DMS53 treated with DMSO at 0.1 percent for 48 hours (cell line): ENCODE results near the gene LRP4.
A peak's percentile ranks its signal among the peaks of the same experiment; 100 is the strongest.
"Not testable (repeated sequence)": the region's sequence is repeated elsewhere in the genome, so short reads cannot be mapped to it uniquely, and the experiment has no call there.

Experiments
- DNase-seq: peaks from one replicate; lab custom pipeline; 2025; ENCODE audit not compliant: unreplicated experiment; lab: John Stamatoyannopoulos, UW

LRP4 gene

DNA sequence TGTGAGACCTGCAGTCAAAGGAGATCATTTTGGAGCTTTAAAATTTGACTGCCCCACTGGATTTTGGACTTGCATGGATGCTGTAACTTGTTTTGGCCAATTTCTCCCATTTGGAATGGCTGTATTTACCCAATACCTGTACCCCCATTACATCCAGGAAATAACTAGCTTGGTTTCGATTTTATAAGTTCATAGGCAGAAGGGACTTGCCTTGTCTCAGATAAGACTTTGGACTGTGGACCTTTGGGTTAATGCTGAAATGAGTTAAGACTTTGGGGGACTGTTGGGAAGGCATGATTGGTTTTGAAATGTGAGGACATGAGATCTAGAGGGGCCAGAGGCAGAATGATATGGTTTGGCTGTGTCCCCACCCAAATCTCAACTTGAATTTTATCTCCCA, 10.4 kb upstream of the LRP4 start:
- DNase-seq: not testable (repeated sequence)

DNA sequence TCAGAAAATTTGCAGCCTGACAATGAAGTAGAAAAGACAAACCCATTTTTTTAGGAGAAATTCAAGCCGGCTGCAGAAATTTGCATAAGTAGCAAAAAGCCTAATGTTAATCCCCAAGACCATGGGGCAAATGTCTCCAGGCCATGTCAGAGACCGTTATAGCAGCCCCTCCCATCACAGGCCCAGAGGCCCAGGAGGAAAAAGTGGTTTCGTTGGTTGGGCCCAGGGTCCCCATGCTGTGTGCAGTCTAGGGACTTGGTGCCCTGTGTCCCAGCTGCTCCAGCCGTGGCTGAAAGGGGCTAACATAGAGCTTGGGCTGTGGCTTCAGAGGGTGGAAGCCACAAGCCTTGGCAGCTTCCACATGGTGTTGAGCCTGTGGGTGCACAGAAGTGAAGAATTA, 9.6 kb upstream of the LRP4 start:
- DNase-seq: not testable (repeated sequence)

DNA sequence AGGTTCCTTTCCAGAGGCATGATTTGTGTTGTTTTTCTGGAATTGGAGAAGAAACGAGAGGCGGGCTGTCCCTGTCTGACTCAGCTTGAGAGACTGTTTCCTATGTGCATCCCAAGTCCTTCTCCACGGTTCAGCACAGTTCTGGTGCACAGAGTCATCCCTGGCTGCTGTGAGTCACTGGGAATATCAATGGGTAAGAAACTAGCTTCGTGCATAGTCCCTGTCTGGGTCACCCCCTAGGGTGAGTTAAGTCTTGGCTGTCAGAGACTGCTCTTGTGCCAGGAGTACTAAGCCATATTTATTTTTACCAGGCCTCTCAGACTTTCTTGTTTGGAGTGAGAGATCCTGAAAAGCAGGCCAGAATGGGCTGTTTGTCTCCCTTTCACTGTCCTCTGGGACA, 2.4 kb upstream of the LRP4 start:
- peak; percentile 75 for DNase-seq

DNA sequence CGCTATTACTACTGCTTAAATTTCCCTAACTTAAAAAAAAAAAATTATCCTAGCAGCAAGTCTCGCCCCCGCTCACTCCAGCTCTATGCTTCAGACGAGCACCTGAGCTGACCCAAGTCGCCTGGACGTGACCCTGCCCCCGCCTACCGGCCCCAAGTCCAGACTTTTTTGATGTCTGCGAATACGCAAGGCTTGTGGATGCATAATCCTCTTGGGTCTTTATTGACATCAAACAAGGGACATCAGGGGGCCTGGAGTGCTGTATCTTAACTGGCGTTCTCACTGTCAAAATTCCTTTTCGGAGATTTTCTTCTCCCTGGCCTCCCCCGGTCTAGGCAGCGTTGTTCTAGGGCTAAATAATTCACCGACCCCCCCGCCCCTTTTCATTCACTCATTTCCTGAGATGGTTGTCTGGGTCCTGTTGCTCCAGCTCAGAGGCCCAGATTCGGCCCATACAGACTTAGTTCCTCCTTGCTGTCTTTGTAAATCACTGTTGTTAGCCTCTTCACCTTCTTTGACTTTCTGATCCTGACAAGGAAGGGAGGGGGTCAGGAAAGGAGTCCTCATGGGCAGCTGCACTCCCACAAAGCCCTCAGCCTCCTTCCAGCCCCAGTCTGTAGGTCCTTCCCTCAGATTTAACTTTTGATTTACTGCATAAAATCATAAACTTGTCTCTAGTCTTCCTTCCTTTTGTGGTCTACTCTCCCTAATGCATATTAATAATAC, 601 bp upstream of the LRP4 start:
- DNase-seq: no peak

DNA sequence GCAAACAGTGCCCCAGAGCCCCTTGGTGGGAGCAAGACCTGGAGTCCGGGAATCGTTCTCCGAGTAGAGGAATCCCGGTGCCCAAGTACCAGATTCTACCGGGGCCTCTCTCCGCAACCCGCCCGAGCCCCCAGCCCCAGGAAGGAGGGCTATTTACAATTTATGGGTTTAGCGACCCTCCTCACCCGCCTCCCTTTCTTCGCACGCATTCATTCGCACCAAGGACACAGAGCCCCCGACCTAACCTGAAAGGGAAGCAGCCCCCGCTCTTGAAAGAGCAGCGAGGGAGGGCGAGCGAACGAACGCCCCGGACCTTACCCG, 628 bp downstream of the LRP4 start:
- no peak for DNase-seq

DNA sequence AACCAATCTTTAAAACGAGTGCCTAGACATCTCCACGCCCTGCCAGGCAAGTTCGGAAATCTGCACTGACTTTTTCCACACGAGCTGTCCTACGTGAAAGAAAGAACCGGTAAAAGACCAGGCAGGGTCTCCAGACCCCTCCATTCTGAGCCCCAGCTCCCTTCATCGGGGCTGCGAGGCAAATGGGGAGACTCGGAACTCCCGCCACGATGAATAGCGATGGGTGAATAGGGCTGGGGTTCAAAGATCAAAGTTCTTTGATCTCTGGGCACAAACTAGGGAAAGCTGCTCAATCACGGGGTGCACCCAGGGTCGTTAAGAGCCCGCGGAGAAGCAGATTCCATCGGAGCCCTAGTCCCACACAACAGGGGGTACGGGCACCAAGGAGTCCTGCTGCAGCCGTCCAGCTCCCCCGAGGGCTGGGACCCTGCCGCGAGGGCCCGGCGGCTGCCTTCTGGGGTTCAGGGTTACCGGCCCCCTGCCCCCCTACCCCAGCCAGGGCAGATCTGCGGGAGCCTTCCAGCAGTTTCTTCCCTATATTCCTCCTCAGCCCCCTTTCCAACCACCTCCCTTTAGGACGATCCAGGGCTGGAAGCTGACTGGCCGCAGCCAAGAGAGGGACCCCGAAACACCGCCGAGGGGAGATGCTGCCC, 1.1 kb downstream of the LRP4 start:
- no peak for DNase-seq

DNA sequence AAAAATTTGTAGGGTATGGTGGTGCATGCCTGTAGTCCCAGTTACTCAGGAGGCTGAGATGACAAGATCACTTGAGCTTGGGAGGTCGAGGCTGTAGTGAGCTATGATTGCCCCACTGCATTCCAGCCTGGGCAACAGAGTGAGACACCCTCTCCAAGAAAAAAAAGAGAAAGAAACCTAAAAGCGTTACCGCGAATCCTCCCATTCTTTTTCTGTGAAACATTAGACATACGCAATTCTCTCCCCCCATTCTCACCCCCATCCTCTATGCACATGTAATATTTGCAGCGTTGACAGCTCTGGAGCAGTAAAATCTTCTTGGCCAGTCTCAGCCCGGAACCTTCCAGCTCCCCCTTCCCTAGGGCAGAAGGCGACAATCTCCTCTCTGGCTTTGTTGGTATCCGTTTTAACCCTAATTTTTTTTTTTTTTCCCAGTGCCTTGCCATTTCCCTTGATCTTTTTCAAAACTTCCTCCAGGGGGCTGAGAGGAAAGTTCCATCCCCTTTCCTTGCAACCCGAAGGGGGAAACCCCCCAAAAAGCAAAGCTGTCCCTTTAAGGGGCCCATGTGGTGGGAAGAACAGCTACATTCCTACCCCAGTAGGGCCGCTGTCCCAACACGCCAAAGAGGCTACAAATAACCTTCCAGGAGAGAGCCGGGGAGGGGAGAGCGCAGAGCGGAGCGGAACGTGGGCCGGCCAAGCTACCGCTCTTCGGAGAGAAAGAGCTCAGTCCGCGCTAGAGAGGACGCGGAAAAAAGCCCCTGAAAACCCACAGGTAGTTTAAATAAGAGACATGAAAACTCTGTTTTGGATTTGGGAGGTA, 1.9 kb downstream of the LRP4 start:
- no peak for DNase-seq

DNA sequence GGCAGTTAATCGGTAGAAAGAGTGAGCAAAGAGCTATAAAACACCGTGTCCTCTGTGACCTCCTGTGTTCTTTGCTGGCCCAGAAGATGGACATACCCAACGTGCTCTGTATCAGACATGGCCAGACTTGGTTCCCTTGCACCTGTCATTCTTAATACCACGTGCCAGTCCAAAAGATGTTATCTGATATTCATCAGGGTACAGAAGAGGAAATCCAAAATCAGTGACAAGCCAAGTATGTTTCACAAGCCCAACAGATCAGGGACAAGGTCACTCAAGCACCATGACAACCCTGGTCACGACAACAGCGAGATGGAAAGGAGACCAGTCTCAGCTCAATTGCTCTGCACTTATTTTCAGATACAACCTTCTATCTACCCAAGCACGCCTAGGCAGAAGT, 3.4 kb downstream of the LRP4 start:
- DNase-seq: no peak

DNA sequence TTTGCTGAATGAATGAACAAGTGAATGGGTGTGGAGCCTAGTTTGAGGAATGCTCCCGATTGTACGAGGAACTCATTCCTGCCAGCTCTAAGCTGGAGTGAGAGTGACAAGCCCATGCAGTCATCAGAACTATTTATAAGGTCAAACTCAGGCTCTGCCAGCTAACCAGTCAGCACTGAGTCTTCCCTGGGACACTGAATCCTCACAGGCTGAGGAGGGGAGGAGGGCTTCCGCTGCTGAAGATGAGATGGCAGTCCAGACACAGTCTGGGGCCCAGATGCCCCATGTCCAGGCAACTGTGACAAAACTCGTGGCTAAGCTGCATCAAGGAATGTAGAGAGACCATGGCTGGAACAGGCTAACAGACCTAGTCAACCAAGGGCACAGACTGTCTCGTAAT, 4.0 kb downstream of the LRP4 start:
- DNase-seq: no peak

DNA sequence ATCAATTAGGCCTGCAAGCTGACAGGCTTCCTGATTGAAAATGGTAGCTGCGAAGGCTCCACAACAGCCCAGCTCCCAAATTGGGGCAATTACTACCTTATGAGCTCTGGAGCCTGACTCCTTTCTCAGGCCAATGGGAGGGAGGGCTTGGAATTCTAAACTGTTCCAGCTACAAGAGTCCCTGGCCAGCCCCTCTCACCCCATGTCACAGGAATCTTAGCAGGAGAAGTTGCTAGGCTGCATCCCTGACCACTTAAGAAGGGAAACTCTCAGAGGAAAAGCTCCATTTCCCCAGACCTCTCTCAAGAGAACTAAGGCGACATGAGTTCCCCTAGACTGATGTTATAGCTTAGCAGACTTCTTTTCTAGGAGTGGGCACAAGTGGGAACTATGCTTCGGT, 4.9 kb downstream of the LRP4 start:
- no peak for DNase-seq

DNA sequence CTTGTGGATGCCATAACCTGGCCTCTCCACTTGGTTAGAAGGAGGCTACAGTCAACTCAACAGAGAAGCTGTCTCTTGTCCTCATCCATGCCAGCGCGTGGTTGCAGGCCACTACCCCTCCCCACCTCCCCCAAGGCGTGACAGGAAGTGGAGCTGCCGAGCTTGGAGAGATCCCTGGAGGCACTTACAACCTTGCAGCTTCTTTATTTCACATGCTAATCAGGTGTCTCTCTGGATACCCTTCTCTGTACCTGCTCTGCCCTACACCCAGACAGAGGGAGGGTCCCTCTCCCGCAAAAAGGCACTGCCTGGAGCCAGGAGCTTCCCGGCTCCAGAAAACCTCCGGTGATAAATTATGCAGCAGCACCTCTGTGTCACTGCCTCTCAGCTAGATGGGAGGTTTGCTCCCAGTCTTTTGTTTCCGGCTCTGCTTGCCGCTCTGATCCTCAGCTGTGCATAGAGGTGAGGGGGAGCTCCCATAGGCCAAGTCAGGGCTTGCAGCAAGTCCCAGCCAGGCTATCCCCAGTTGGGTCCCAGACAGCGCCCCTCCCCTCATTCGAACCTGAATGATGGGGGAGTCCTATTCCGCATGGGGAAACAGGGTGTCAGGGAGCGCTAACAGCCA, 5.7 kb downstream of the LRP4 start:
- no peak for DNase-seq

DNA sequence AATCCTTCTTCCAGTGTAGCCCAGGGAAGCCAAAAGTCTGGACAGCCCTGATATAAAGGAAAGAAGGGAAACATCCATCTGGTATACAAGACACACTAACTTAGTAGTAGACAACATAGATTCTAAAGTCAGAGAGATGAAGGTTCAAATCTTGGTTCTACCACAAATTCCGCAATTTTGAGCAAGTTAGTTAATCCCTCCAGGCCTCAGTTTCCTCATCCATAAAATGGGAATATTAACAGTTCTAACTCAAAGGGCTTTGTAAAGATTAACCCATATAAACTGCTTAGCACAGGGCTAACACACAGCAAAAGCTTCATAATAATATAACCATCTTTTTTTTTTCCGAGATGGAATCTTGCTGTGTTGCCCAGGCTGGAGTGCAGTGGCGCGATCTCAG, 10.7 kb downstream of the LRP4 start:
- no peak for DNase-seq

DNA sequence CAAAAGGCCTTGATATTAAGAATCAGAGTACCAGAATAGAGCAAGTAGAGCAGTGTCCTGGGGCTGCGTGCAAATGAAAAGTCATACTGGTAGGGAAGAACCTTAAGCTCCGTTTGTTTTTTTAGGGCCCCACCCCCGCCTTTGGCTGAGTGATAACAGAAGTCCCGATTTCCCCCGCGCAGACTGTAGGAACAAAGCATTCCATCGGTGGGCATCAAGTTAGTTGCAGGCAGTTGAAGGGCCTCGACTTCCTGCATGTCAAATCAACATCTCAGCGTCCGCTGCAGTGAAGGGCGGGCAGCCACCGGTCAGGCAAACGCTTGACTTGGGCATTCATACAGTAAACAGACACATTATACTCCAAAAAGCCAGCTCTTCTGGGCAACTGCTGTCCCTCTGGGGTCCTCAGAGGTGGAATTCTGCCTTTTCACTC, 11.7 kb downstream of the LRP4 start:
- no peak for DNase-seq

DNA sequence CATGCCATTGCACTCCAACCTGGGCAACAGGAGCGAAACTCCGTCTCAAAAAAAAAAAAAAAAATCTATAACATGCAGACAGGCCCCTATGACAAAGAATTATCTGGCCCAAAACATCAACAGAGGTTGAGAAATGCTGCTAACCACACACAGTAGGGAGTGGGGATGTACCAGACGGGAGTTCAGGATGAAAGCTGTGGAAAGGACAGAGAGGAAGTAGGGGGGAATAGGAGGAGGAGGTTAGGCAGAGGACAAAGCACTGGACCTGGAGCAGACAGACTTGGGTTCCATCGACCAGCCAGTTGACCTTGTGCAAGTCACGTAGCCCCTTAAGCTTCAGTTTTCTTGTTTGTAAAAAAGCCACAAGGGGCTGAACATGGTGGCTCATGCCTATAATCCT, 12.5 kb downstream of the LRP4 start:
- DNase-seq: no peak

DNA sequence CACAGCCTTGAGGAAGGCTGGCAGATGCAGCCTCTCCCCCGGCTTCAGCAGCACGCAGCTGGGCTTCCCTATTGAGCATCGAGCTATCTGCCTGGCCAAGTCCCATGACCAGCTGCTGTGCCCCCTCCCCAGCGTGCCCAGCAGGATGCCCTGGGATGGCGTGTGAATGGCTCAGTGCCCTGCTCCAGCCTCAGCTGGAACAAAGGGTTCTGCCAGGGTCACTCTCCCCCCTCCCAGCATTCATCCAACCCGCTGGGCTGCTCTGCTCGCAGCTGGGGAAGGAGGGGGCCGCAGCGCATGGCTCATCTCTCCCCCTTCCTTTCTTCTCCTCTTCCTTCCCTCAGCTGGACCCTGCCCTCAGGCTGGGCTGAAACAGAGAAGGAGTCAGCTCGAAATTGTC, 14.5 kb downstream of the LRP4 start:
- DNase-seq: no peak

DNA sequence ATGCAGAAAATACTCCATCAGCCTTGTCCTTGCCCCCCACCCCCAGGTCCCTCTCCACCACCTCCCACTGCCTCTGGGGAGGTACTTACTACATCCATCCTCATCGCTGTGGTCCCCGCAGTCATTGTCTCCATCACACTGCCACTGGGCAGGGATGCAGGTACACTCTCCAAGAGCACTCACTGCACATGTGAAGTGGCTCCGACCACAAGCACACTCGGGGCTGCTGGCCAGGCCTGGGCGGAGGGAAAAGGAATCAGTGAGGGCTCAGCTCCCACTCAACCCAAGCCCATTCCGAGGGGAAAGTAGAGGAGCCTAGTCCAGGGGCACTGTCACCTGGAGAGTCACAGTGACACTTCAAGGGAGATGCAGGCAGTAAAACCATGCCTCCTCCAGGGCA, 15.7 kb downstream of the LRP4 start:
- DNase-seq: no peak

DNA sequence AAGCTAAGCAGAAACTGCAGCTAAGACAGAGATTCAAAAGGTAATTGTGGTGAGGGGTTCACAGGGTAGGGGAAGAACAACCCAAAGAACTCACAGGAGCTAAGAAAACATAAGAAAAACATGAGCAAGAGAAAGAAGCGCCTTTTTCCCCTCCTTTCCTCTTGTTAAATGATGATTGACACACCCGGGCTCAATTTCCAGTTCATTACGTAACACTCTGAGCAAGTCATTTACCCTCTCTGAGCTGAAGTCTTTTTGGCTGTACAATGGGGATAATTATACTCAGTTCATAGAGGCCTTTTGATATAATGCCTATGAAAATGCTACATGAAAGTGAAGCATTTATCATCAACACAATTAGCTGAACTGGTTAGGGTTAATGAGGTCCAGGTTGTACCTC, 17.2 kb downstream of the LRP4 start:
- DNase-seq: no peak

DNA sequence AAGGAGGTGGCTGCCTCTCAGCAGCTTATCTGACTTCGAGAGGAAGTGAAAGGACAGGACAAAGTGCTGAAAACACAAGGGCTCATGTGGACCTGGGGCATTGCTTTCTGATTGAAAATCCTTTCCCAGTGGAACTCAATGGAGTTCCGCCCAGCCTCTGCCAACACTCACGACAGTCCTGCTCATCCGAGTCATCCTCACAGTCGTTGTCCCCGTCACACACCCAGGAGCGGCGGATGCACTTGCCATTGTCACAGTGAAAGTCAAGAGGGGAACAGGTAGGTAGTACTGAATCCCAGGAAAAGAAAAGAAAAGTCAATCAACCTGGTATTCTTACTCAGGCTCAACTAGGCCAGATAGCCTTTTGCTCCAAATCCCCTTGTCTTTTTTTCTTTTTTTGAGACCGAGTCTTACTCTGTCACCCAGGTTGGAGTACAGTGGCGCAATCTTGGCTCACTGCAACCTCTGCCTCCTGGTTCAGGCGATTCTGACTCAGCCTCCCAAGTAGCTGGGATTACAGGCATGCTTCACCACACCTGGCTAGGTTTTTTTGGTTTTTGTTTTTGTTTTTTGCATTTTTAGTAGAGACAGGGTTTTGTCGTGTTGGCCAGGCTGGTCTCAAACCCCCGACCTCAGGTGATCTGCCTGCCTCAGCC, 18.1 kb downstream of the LRP4 start:
- DNase-seq: no peak

DNA sequence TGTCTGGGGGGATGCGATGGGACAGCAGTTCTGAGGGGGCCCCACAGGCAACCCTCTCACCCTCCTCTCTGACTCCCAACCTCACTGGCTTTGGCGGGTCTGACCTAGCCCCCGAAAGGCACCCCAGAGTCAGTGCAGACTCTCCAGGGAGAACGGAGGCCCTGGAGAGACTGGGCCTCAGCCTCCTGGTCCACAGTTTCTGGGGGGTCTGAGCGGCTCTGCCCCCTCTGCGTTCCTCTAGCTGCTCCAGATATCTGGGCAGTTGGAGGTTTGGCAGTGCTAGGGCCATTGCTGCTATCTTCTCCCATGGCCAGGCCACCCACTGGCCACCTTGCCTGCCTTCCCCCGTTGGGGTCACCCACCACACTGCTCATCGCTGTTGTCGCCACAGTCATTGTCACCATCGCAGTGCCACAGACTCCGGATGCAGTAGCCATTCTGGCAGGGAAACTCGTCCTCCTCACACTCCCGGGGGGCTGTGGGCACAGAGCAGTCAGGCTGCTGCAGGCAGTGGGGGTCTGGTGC, 18.8 kb downstream of the LRP4 start:
- no peak for DNase-seq

DNA sequence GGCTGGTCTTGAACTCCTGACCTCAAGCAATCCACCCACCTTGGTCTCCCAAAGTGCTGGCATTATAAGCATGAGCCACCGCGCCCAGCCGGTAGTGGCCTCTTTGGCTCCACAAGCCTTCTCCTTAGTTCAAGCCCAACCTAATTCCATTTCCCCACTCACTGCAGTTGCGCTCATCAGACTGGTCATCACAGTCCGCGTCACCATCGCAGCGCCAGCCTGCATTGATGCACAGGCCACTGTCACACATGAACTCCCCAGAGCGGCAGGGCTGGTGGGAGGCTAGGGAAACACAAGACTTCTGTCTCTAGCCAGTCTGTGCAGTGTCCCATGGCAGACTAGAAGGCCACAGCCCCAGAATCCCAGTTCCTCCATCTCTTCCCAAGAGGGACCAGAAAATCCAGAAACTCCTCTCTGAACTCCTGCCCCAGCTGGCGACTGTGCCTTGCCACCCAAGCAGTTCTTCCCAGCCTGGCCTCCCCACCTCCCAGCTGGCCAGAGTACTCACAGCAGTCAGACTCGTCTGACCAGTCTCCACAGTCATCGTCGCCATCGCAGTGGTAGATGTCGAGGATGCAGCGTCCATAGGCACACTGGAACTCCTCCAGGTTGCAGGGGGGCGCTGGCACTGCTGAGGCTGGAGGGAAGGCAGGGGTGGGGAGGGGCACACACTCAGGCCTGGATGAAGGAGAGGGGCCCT, 19.8 kb downstream of the LRP4 start:
- DNase-seq: peak; percentile 48
